ENCODE results near the gene TRIM66. TPM values are rescaled to one million over a fixed set of nuclear protein-coding genes. Genes with fewer than 3 reads are reported as not detected.

TRIM66 gene
- total and polyA plus RNA-seq, 2 experiments from 2014 or later: 1.0 to 3.3 TPM

GRCh38 chr11:8692417-8692816 is 10.0 kb upstream of the TRIM66 start (continued):
- TF ChIP-seq, protein P1, sequence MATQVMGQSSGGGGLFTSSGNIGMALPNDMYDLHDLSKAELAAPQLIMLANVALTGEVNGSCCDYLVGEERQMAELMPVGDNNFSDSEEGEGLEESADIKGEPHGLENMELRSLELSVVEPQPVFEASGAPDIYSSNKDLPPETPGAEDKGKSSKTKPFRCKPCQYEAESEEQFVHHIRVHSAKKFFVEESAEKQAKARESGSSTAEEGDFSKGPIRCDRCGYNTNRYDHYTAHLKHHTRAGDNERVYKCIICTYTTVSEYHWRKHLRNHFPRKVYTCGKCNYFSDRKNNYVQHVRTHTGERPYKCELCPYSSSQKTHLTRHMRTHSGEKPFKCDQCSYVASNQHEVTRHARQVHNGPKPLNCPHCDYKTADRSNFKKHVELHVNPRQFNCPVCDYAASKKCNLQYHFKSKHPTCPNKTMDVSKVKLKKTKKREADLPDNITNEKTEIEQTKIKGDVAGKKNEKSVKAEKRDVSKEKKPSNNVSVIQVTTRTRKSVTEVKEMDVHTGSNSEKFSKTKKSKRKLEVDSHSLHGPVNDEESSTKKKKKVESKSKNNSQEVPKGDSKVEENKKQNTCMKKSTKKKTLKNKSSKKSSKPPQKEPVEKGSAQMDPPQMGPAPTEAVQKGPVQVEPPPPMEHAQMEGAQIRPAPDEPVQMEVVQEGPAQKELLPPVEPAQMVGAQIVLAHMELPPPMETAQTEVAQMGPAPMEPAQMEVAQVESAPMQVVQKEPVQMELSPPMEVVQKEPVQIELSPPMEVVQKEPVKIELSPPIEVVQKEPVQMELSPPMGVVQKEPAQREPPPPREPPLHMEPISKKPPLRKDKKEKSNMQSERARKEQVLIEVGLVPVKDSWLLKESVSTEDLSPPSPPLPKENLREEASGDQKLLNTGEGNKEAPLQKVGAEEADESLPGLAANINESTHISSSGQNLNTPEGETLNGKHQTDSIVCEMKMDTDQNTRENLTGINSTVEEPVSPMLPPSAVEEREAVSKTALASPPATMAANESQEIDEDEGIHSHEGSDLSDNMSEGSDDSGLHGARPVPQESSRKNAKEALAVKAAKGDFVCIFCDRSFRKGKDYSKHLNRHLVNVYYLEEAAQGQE (IDR thresholded peaks at IDR 0.05; ENCODE audit: unreplicated experiment): no peak
- TF ChIP-seq EZH2 (IDR thresholded peaks at IDR 0.05; ENCODE audit: low read depth, unreplicated experiment): no peak

DNA sequence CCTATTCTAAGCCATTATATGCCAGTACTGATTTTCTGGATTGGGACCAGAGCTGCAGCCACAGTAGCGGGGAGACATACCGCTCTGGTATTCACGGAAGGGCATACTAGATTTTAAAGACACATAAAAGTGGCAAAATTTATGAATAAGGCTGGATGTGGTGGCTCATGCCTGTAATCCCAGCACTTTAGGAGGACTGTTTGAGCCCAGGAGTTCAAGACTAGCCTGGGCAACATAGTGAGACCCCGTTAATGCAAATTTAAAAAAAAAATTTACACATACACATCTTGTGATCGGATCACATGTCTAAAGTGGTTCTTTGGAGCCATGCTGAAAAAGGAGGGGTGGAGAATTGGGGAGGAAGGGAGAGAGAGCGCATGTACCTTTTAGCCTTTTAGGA is 9.1 kb upstream of the TRIM66 start:
- DNase-seq (ENCODE audit: low spot score) (no peak), ATAC-seq (no peak)
- no peak overlapping the region for H3K27ac Mint-ChIP-seq
- TF ChIP-seq, protein P1 (IDR thresholded peaks at IDR 0.05; ENCODE audit: unreplicated experiment): no peak
- TF ChIP-seq, protein P2, sequence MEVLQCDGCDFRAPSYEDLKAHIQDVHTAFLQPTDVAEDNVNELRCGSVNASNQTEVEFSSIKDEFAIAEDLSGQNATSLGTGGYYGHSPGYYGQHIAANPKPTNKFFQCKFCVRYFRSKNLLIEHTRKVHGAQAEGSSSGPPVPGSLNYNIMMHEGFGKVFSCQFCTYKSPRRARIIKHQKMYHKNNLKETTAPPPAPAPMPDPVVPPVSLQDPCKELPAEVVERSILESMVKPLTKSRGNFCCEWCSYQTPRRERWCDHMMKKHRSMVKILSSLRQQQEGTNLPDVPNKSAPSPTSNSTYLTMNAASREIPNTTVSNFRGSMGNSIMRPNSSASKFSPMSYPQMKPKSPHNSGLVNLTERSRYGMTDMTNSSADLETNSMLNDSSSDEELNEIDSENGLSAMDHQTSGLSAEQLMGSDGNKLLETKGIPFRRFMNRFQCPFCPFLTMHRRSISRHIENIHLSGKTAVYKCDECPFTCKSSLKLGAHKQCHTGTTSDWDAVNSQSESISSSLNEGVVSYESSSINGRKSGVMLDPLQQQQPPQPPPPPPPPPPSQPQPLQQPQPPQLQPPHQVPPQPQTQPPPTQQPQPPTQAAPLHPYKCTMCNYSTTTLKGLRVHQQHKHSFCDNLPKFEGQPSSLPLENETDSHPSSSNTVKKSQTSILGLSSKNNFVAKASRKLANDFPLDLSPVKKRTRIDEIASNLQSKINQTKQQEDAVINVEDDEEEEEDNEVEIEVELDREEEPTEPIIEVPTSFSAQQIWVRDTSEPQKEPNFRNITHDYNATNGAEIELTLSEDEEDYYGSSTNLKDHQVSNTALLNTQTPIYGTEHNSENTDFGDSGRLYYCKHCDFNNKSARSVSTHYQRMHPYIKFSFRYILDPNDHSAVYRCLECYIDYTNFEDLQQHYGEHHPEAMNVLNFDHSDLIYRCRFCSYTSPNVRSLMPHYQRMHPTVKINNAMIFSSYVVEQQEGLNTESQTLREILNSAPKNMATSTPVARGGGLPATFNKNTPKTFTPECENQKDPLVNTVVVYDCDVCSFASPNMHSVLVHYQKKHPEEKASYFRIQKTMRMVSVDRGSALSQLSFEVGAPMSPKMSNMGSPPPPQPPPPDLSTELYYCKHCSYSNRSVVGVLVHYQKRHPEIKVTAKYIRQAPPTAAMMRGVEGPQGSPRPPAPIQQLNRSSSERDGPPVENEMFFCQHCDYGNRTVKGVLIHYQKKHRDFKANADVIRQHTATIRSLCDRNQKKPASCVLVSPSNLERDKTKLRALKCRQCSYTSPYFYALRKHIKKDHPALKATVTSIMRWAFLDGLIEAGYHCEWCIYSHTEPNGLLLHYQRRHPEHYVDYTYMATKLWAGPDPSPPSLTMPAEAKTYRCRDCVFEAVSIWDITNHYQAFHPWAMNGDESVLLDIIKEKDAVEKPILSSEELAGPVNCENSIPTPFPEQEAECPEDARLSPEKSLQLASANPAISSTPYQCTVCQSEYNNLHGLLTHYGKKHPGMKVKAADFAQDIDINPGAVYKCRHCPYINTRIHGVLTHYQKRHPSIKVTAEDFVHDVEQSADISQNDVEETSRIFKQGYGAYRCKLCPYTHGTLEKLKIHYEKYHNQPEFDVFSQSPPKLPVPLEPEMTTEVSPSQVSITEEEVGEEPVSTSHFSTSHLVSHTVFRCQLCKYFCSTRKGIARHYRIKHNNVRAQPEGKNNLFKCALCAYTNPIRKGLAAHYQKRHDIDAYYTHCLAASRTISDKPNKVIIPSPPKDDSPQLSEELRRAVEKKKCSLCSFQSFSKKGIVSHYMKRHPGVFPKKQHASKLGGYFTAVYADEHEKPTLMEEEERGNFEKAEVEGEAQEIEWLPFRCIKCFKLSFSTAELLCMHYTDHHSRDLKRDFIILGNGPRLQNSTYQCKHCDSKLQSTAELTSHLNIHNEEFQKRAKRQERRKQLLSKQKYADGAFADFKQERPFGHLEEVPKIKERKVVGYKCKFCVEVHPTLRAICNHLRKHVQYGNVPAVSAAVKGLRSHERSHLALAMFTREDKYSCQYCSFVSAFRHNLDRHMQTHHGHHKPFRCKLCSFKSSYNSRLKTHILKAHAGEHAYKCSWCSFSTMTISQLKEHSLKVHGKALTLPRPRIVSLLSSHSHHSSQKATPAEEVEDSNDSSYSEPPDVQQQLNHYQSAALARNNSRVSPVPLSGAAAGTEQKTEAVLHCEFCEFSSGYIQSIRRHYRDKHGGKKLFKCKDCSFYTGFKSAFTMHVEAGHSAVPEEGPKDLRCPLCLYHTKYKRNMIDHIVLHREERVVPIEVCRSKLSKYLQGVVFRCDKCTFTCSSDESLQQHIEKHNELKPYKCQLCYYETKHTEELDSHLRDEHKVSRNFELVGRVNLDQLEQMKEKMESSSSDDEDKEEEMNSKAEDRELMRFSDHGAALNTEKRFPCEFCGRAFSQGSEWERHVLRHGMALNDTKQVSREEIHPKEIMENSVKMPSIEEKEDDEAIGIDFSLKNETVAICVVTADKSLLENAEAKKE (CRISPR knock-in tag; IDR thresholded peaks at IDR 0.05): no peak
- TF ChIP-seq POLR2AphosphoS5 (IDR thresholded peaks at IDR 0.05; ENCODE audit: low read depth) (no peak), ZNF114 (CRISPR knock-in tag; IDR thresholded peaks at IDR 0.05) (no peak), JUNB (IDR thresholded peaks at IDR 0.05; ENCODE audit: unreplicated experiment) (no peak), ZNF331 (CRISPR knock-in tag; IDR thresholded peaks at IDR 0.05; ENCODE audit: low read depth) (no peak), EZH2phosphoT487 (IDR thresholded peaks at IDR 0.05; ENCODE audit: unreplicated experiment) (no peak), NANOG (IDR thresholded peaks at IDR 0.05; ENCODE audit: borderline replicate concordance) (no peak), STAT1 (IDR thresholded peaks at IDR 0.05; ENCODE audit: unreplicated experiment) (no peak), CREB1 (CRISPR knock-in tag; IDR thresholded peaks at IDR 0.05; ENCODE audit: low read depth) (no peak)

More for the DNA sequence above, 9.1 kb upstream of the TRIM66 start:
- Histone ChIP-seq H3K4me2 (no peak overlapping the region), H3K27me3 (ENCODE audit: insufficient read depth) (no peaks in the 10 kb centered on the region), H3K36me3 (ENCODE audit: insufficient read depth) (peaks cover 18% of the 10 kb centered on the region), H3K27ac (ENCODE audit: low read depth) (no peak overlapping the region), H3K79me2 (replicated peaks; ENCODE audit: insufficient read depth) (peaks cover 26% of the 10 kb centered on the region), H3K4me1 (ENCODE audit: insufficient read depth) (peaks cover 15% of the 10 kb centered on the region), H3K4me3 (no peak overlapping the region), H2AFZ (no peak overlapping the region), H4K20me1 (replicated peaks; ENCODE audit: insufficient read depth) (0 out of 2 replicates have a peak, but pooled peaks cover 5% of the 10 kb centered on the region), H3K9me2 (ENCODE audit: insufficient read depth) (no peaks in the 10 kb centered on the region), H3F3A (replicated peaks; ENCODE audit: low read depth) (peaks cover 17% of the 10 kb centered on the region)
- peaks cover 31% of the 10 kb centered on the region for H3K4me1 Mint-ChIP-seq
- peaks cover 33% of the 10 kb centered on the region for H3K27me3 Mint-ChIP-seq (ENCODE audit: insufficient read depth, low read depth, poor library complexity)
- no peak overlapping the region for H3K4me3 Mint-ChIP-seq
- peaks cover 4% of the 10 kb centered on the region; the same call in 2 of the 3 replicates for H3K9me3 Mint-ChIP-seq
- H3K36me3 Mint-ChIP-seq (ENCODE audit: low read depth): peaks cover 75% of the 10 kb centered on the region
